Cortex of kidney (tissue), 1 donor: ENCODE results near the gene CLK2.
"Not testable (repeated sequence)": the region's sequence is repeated elsewhere in the genome, so short reads cannot be mapped to it uniquely, and the experiment has no call there.

ENCODE experiments used
- DNase-seq: peaks from one replicate; lab custom pipeline; 2025; lab: John Stamatoyannopoulos, UW

CLK2 gene

GRCh38 chr1:155296661-155297060 lies 23.4 kb upstream of the CLK2 start:
- no peak for DNase-seq

GRCh38 chr1:155295942-155296267 lies 22.6 kb upstream of the CLK2 start:
- no peak for DNase-seq

- DNase-seq = no peak
Observed at GRCh38 chr1:155295183-155295941, 22.1 kb upstream of the CLK2 start.

GRCh38 chr1:155294520-155295182 lies 21.3 kb upstream of the CLK2 start:
- DNase-seq = no peak

- no peak for DNase-seq
Observed at GRCh38 chr1:155293086-155293749, 19.9 kb upstream of the CLK2 start.

- not testable (repeated sequence) for DNase-seq
Observed at GRCh38 chr1:155291006-155291405, 17.7 kb upstream of the CLK2 start.

GRCh38 chr1:155287987-155288543 lies 14.8 kb upstream of the CLK2 start:
- no peak for DNase-seq

- no peak for DNase-seq
Observed at GRCh38 chr1:155286544-155286943, 13.2 kb upstream of the CLK2 start.

- no peak for DNase-seq
Observed at GRCh38 chr1:155285631-155286044, 12.3 kb upstream of the CLK2 start.

- DNase-seq = no peak
Observed at GRCh38 chr1:155285063-155285462, 11.8 kb upstream of the CLK2 start.

GRCh38 chr1:155284476-155284875 lies 11.2 kb upstream of the CLK2 start:
- no peak for DNase-seq

GRCh38 chr1:155282488-155283091 lies 9.3 kb upstream of the CLK2 start:
- no peak for DNase-seq

GRCh38 chr1:155279268-155279667 lies 6.0 kb upstream of the CLK2 start:
- DNase-seq = no peak

- DNase-seq = no peak
Observed at GRCh38 chr1:155278689-155279160, 5.4 kb upstream of the CLK2 start.

- DNase-seq = no peak
Observed at GRCh38 chr1:155277902-155278688, 4.8 kb upstream of the CLK2 start.

GRCh38 chr1:155277070-155277901 lies 4.0 kb upstream of the CLK2 start, which contains the start of gene HCN3:
HCN3 (plus strand) TSS chr1:155277463; CDS start chr1:155277591, 128 bp downstream.
- DNase-seq = peak; percentile 51

- DNase-seq = no peak
Observed at GRCh38 chr1:155272466-155273342, 600 bp downstream of the CLK2 start.

- no peak for DNase-seq
Observed at GRCh38 chr1:155269381-155269780, 3.9 kb downstream of the CLK2 start.

- DNase-seq = no peak
Observed at GRCh38 chr1:155268630-155269029, 4.7 kb downstream of the CLK2 start.
